ENCODE results near the gene NPAS3. TPM values are rescaled to one million over a fixed set of nuclear protein-coding genes. Genes with fewer than 3 reads are reported as not detected.

Gene NPAS3
- total RNA-seq, 4 donors from 2014 or later = 0.51 to 15.2 (median 6.6) TPM

- TF ChIP-seq CTCF (IDR thresholded peaks at IDR 0.05) = no peak
- no peak for TF ChIP-seq POLR2A (IDR thresholded peaks at IDR 0.05)
- Histone ChIP-seq H3K36me3 (no peaks in the 10 kb centered on the region), H3K4me1 (no peaks in the 10 kb centered on the region), H3K27me3 (no peaks in the 10 kb centered on the region), H3K27ac (no peak overlapping the region), H3K4me3 (no peak overlapping the region), H3K9me3 (no peaks in the 10 kb centered on the region)
- DNase-seq = no peak
- intact Hi-C loops (cut with DNase I; ENCODE audit: low total_unique reads) = no loop called here
Measured at GRCh38 chr14:33851366-33851765, 912.7 kb downstream of the NPAS3 start.

DNA sequence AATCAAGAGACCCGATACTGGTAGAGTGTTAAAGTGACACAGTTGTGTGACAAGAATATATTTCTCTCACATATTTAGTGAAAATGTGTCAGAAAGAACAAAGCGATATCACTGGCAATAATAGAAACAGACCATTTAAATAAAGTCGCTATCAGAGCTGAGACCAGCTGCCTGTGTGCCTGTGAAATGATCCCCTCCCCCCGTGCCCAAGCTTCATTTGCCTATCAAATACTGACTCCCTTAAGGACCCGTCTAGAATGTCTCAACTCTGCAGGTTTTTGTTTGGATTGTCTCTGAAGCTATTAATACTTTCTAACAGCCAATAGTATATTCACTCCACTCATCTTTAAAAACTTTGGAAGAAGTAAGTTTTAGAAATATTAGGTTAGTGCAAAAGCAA, 913.3 kb downstream of the NPAS3 start:
- Histone ChIP-seq H3K4me3 (no peak overlapping the region), H3K4me1 (no peaks in the 10 kb centered on the region), H3K27ac (no peak overlapping the region), H3K36me3 (no peaks in the 10 kb centered on the region), H3K9me3 (no peaks in the 10 kb centered on the region), H3K27me3 (no peaks in the 10 kb centered on the region)
- intact Hi-C loops (cut with DNase I; ENCODE audit: low total_unique reads) = no loop called here
- DNase-seq = no peak
- TF ChIP-seq POLR2A (IDR thresholded peaks at IDR 0.05) = no peak
- TF ChIP-seq CTCF (IDR thresholded peaks at IDR 0.05) = no peak

Measured in uterus (tissue), 4 donors.